ENCODE data around the gene SESTD1. TPM values are rescaled to one million over a fixed set of nuclear protein-coding genes. Genes with fewer than 3 reads are reported as not detected.
"Not testable (repeated sequence)": the region's sequence is repeated elsewhere in the genome, so short reads cannot be mapped to it uniquely, and the experiment has no call there.

Gene SESTD1
- total and polyA plus RNA-seq, 2 donors from 2014 or later = 9.8 to 93.5 TPM

DNA sequence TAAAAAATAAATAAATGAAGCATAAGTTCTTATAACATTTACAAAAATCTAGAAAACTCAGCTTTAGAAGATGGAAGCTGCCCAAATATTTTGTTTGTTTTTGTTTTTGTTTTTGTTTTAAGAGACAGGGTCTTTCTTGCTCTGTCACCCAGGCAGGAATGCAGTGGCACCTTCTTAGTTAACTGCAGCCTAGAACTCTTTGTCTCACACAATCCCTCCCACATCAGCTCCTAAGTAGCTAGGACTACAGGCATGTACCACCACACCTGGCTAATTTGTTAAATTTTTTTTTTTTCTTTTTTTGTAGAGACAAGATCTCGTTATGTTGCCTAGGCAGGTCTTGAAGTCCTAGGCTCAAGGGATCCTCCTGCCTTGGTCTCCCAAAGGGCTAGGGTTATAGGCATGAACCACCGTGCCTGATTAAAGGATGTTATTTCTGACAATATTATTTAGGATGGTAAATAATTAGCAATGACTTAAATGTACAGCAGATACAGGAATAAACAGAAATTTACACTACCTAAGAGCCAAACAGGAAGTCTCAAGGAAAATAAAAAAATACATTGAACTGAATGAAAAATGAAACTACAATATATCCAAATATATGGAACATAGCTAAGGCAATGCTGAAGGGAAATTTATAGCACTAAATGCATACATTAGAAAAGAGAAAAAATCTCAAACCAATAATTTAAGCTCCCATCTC is 17.2 kb downstream of the SESTD1 start:
- Histone ChIP-seq H3K4me1 (ENCODE audit: control insufficient read depth in 2 of 3, insufficient read depth in 2 of 3, low read depth in 1 of 3, low read length in 3 of 3) (peaks cover 0 to 3% (median 0%) of the 10 kb centered on the region in 3 donors), H3K9ac (ENCODE audit: low read length in 3 of 3) (no peak overlapping the region), H3K27me3 (ENCODE audit: control insufficient read depth, insufficient read depth, low read length) (no peaks in the 10 kb centered on the region), H3K9me3 (ENCODE audit: control insufficient read depth in 2 of 3, insufficient read depth in 1 of 3, low read length in 3 of 3) (no peaks in the 10 kb centered on the region), H3K36me3 (ENCODE audit: control insufficient read depth in 2 of 3, insufficient read depth in 3 of 3, low read length in 3 of 3) (no peaks in the 10 kb centered on the region), H3K4me3 (ENCODE audit: low read length in 3 of 3) (no peak overlapping the region), H3K27ac (ENCODE audit: low read depth in 2 of 2, low read length in 2 of 2) (no peak overlapping the region)
- intact Hi-C loops (cut with DNase I) = no loop called here
- TF ChIP-seq, protein P1, sequence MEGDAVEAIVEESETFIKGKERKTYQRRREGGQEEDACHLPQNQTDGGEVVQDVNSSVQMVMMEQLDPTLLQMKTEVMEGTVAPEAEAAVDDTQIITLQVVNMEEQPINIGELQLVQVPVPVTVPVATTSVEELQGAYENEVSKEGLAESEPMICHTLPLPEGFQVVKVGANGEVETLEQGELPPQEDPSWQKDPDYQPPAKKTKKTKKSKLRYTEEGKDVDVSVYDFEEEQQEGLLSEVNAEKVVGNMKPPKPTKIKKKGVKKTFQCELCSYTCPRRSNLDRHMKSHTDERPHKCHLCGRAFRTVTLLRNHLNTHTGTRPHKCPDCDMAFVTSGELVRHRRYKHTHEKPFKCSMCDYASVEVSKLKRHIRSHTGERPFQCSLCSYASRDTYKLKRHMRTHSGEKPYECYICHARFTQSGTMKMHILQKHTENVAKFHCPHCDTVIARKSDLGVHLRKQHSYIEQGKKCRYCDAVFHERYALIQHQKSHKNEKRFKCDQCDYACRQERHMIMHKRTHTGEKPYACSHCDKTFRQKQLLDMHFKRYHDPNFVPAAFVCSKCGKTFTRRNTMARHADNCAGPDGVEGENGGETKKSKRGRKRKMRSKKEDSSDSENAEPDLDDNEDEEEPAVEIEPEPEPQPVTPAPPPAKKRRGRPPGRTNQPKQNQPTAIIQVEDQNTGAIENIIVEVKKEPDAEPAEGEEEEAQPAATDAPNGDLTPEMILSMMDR (IDR thresholded peaks at IDR 0.05; ENCODE audit: borderline replicate concordance, extremely low read depth, insufficient read depth) = no peak
- DNase-seq (no peak), FAIRE-seq (no peak)

DNA sequence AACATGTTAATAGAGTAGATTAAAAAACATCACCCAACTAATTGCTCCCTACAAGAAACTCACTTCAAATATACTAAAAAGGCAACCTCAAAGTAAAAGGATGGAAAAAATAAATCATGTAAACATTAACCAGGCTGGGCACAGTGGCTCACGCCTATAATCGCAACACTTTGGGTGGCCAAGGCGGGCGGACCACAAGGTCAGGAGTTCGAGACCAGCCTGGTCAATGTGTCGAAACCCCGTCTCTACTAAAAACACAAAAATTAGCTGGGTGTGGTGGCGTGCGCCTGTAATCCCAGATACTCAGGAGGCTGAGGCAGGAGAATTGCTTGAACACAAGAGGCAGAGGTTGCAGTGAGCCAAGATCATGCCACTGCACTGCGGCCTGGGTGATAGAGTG is 18.8 kb downstream of the SESTD1 start:
- H3K27me3 ChIP-seq (ENCODE audit: control insufficient read depth, insufficient read depth, low read length); DNase-seq; intact Hi-C loops (cut with DNase I); H3K36me3 ChIP-seq (ENCODE audit: control insufficient read depth in 2 of 3, insufficient read depth in 3 of 3, low read length in 3 of 3); H3K4me3 ChIP-seq (ENCODE audit: low read length in 3 of 3); H3K27ac ChIP-seq (ENCODE audit: low read depth in 2 of 2, low read length in 2 of 2); H3K4me1 ChIP-seq (ENCODE audit: control insufficient read depth in 2 of 3, insufficient read depth in 2 of 3, low read depth in 1 of 3, low read length in 3 of 3); H3K9me3 ChIP-seq (ENCODE audit: control insufficient read depth in 2 of 3, insufficient read depth in 1 of 3, low read length in 3 of 3); FAIRE-seq; H3K9ac ChIP-seq (ENCODE audit: low read length in 3 of 3): not testable (repeated sequence)

DNA sequence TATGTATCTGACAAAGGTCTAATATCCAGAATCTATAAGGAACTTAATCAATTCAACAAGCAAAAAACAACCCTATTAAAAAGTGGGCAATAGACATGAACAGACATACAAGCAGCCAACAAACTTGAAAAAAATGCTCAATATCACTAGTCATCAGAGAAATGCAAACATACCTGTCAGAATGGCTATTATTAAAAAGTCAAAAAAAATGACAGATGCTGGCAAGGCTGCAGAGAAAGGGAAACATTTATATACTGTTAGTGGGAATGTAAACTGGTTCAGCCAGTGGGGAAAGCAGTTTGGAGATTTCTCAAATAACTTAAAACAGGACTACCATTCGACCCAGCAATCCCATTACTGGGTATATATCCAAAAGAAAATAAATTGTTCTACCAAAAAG is 21.6 kb downstream of the SESTD1 start:
- DNase-seq (no peak), FAIRE-seq (no peak)
- Histone ChIP-seq H3K27me3 (ENCODE audit: control insufficient read depth, insufficient read depth, low read length) (no peaks in the 10 kb centered on the region), H3K9ac (ENCODE audit: low read length in 3 of 3) (no peak overlapping the region), H3K9me3 (ENCODE audit: control insufficient read depth in 2 of 3, insufficient read depth in 1 of 3, low read length in 3 of 3) (no peaks in the 10 kb centered on the region), H3K27ac (ENCODE audit: low read depth in 2 of 2, low read length in 2 of 2) (no peak overlapping the region), H3K4me3 (ENCODE audit: low read length in 3 of 3) (no peak overlapping the region), H3K36me3 (ENCODE audit: control insufficient read depth in 2 of 3, insufficient read depth in 3 of 3, low read length in 3 of 3) (no peaks in the 10 kb centered on the region), H3K4me1 (ENCODE audit: control insufficient read depth in 2 of 3, insufficient read depth in 2 of 3, low read depth in 1 of 3, low read length in 3 of 3) (peaks cover 0 to 4% (median 0%) of the 10 kb centered on the region in 3 donors)
- intact Hi-C loops (cut with DNase I) = no loop called here
- TF ChIP-seq, protein P1 (IDR thresholded peaks at IDR 0.05; ENCODE audit: borderline replicate concordance, extremely low read depth, insufficient read depth) = no peak

DNA sequence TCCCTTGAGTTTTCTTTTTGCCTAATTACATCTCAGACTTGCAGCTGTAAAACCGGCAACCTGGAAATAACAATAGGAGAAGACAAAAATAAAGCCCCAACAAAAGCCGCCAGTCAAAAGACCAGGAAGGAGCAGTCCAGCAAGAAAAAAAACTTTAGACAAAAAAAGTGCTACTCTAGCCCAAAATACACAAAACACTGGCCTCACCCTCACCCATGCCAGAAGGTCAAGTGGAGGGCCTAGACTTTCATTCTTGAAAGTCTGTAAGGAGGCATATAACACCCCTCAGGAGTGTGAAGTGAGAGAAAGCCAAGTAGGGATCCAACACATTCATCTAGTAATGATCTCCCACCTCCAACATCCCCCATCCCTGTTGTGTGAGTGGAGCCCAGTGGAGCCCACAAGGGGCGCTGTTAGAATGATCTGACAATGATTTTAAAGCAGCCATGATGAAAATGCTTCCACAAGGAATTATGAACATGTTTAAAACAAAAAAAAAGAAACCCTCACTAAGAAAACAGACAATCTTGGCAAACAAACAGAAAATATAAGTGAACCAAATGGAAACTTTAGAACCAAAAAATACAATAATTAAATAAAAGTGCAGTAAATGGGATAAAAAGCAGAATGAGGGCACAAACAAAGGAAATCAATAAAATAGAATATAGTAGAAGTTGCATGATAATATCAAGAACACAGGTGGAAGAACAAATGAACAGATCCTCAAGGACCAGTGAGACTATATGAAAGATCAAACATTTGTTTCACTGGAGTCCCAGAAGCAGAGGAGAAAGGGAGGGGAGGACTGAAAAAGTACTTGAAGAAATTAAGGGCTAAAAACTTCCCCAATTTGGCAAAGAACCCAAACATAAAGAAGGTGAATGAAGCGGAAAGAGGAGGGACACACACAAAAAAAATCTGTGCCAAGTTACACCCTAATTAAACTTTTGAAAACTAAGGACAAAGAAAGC is 23.9 kb downstream of the SESTD1 start:
- no peaks in the 10 kb centered on the region for H3K9me3 ChIP-seq (ENCODE audit: control insufficient read depth in 2 of 3, insufficient read depth in 1 of 3, low read length in 3 of 3)

More for the DNA sequence above, 23.9 kb downstream of the SESTD1 start:
- intact Hi-C loops (cut with DNase I) = no loop called here
- Histone ChIP-seq H3K4me3 (ENCODE audit: low read length in 3 of 3) (no peak overlapping the region), H3K27ac (ENCODE audit: low read depth in 2 of 2, low read length in 2 of 2) (no peak overlapping the region), H3K9ac (ENCODE audit: low read length in 3 of 3) (no peak overlapping the region), H3K4me1 (ENCODE audit: control insufficient read depth in 2 of 3, insufficient read depth in 2 of 3, low read depth in 1 of 3, low read length in 3 of 3) (peaks cover 0 to 11% (median 0%) of the 10 kb centered on the region in 3 donors), H3K27me3 (ENCODE audit: control insufficient read depth, insufficient read depth, low read length) (no peaks in the 10 kb centered on the region), H3K36me3 (ENCODE audit: control insufficient read depth in 2 of 3, insufficient read depth in 3 of 3, low read length in 3 of 3) (no peaks in the 10 kb centered on the region)
- TF ChIP-seq, protein P1 (IDR thresholded peaks at IDR 0.05; ENCODE audit: borderline replicate concordance, extremely low read depth, insufficient read depth) = no peak
- FAIRE-seq (no peak), DNase-seq (no peak)
